SK-N-SH treated with all-trans-retinoic acid at 6 μM for 48 hours (cell line): Measurements from ENCODE around the gene PROKR1.
"Not testable (repeated sequence)": the region's sequence is repeated elsewhere in the genome, so short reads cannot be mapped to it uniquely, and the experiment has no call there.

Experiments
- ATAC-seq: fragments of 200-7000 bp; cut with Tn5 transposase; 3 replicates; pipeline ENCODE4 v1.9.1; 2020; ENCODE audit warnings: mild to moderate bottlenecking, moderate library complexity
- ARNTL ChIP-seq: fragments of 450-650 bp; formaldehyde crosslinking; IDR thresholded peaks from 2 replicates; pipeline ENCODE4 v1.5.0; 2020; ENCODE audit warnings: low read depth, mild to moderate bottlenecking, moderate library complexity, borderline replicate concordance
- BACH2 ChIP-seq: fragments of 250-450 bp; sonication (Bioruptor Pico); IDR thresholded peaks from 2 replicates; pipeline ENCODE4 v1.9.0; 2021; ENCODE audit warnings: mild to moderate bottlenecking, borderline replicate concordance
- CREB5 ChIP-seq: fragments of 250-450 bp; sonication (Bioruptor Pico); IDR thresholded peaks from 2 replicates; pipeline ENCODE4 v1.5.1; 2020; ENCODE audit warnings: low read depth, mild to moderate bottlenecking, moderate library complexity
- CSDC2 ChIP-seq: fragments of 250-450 bp; sonication (Bioruptor Pico); IDR thresholded peaks from 2 replicates; pipeline ENCODE4 v1.5.0; 2020; ENCODE audit warnings: mild to moderate bottlenecking, moderate library complexity
- CSRNP3 ChIP-seq: fragments of 250-450 bp; sonication (Bioruptor Pico); IDR thresholded peaks from 2 replicates; pipeline ENCODE4 v1.5.1; 2021; ENCODE audit warnings: mild to moderate bottlenecking, moderate library complexity
- ESRRG ChIP-seq: fragments of 250-450 bp; sonication (Bioruptor Pico); IDR thresholded peaks from 2 replicates; pipeline ENCODE4 v1.6.1; 2021; ENCODE audit warnings: mild to moderate bottlenecking
- GLIS3 ChIP-seq: fragments of 250-450 bp; sonication (Bioruptor Pico); IDR thresholded peaks from 2 replicates; pipeline ENCODE4 v1.5.0; 2020; ENCODE audit warnings: mild to moderate bottlenecking, moderate library complexity
- ISL1 ChIP-seq: fragments of 250-450 bp; sonication (Bioruptor Pico); IDR thresholded peaks from 2 replicates; pipeline ENCODE4 v2.1.2; 2022; ENCODE audit warnings: mild to moderate bottlenecking, moderate library complexity
- OSR1 ChIP-seq: fragments of 250-450 bp; sonication (Bioruptor Pico); IDR thresholded peaks from 2 replicates; pipeline ENCODE4 v1.8.0; 2022; ENCODE audit warnings: moderate library complexity, mild to moderate bottlenecking, inconsistent platforms
- PPARA ChIP-seq: fragments of 250-450 bp; sonication (Bioruptor Pico); IDR thresholded peaks from 2 replicates; pipeline ENCODE4 v1.5.0; 2020; ENCODE audit warnings: mild to moderate bottlenecking, borderline replicate concordance
- RARB ChIP-seq: fragments of 250-450 bp; sonication (Bioruptor Pico); IDR thresholded peaks from 2 replicates; pipeline ENCODE4 v1.8.0; 2021; ENCODE audit warnings: mild to moderate bottlenecking, moderate library complexity
- SNAI2 ChIP-seq: fragments of 250-450 bp; sonication (Bioruptor Pico); IDR thresholded peaks from 2 replicates; pipeline ENCODE4 v1.5.0; 2020; ENCODE audit warnings: mild to moderate bottlenecking, moderate library complexity
- TCF4 ChIP-seq: fragments of 250-450 bp; sonication (Bioruptor Pico); IDR thresholded peaks from 2 replicates; pipeline ENCODE4 v1.8.0; 2021; ENCODE audit warnings: mild to moderate bottlenecking, moderate library complexity, borderline replicate concordance
- TOX ChIP-seq: fragments of 250-450 bp; sonication (Bioruptor Pico); IDR thresholded peaks from 2 replicates; pipeline ENCODE4 v1.8.0; 2021; ENCODE audit warnings: mild to moderate bottlenecking, moderate library complexity, borderline replicate concordance
- TSHZ2 ChIP-seq: fragments of 250-450 bp; sonication (Bioruptor Pico); IDR thresholded peaks from 2 replicates; pipeline ENCODE4 v1.5.0; 2020; ENCODE audit warnings: mild to moderate bottlenecking, moderate library complexity
- ZC3H10 ChIP-seq: fragments of 250-450 bp; sonication (Bioruptor Pico); IDR thresholded peaks from 2 replicates; pipeline ENCODE4 v1.5.1; 2021; ENCODE audit warnings: mild to moderate bottlenecking, moderate library complexity
- ZFP3 ChIP-seq: fragments of 250-450 bp; sonication (Bioruptor Pico); IDR thresholded peaks from 2 replicates; pipeline ENCODE4 v1.5.0; 2020; ENCODE audit warnings: mild to moderate bottlenecking, moderate library complexity
- ZNF565 ChIP-seq: fragments of 450-650 bp; formaldehyde crosslinking; conservative IDR thresholded peaks from 2 replicates; pipeline ENCODE4 v1.5.0; 2020; ENCODE audit warnings: low read depth, mild to moderate bottlenecking, moderate library complexity
- ZNF70 ChIP-seq: fragments of 450-650 bp; formaldehyde crosslinking; IDR thresholded peaks from 2 replicates; pipeline ENCODE4 v1.5.0; 2020; ENCODE audit warnings: mild to moderate bottlenecking, moderate library complexity
- ZNF8 ChIP-seq: fragments of 450-650 bp; formaldehyde crosslinking; IDR thresholded peaks from 2 replicates; pipeline ENCODE4 v1.5.0; 2020; ENCODE audit warnings: mild to moderate bottlenecking, moderate library complexity
- TF ChIP-seq, protein P1 (sequence below): fragments of 250-450 bp; sonication (Bioruptor Pico); IDR thresholded peaks from 2 replicates; pipeline ENCODE4 v1.8.0; 2021; ENCODE audit warnings: low read depth, mild to moderate bottlenecking, moderate library complexity, borderline replicate concordance

PROKR1 gene

GRCh38 chr2:68643011-68643873 lies at the start of gene PROKR1:
Gene PROKR1 (plus strand): TSS chr2:68643579. CDS start chr2:68645822, 2,243 bp downstream.
- ATAC-seq = peak; percentile 87
- TF ChIP-seq OSR1 (CRISPR knock-in tag) (no peak), ZNF565 (CRISPR knock-in tag) (no peak), CSDC2 (no peak), TCF4 (CRISPR knock-in tag) (no peak), CREB5 (CRISPR knock-in tag) (no peak), GLIS3 (CRISPR knock-in tag) (no peak), SNAI2 (no peak)

DNA sequence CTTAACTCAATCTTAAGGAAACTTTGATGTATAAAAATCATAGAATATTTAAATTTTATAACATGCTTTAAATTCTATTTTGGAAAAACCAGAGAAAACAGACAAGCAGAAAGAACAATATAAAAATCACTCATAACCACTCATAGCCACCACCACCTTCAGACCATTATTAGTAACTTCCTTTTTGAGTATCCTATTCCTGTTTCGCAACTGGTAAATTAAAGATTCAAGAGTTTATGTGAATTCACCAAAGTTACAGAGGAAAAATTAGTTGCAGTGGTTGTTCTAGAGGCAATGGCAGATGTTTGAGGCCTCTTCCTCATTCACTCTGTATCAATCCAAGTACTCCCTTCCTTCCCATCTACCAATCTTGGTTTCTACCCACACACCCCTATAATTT lies 49.3 kb upstream of the PROKR1 start:
- no peak for ATAC-seq
- TF ChIP-seq ZNF8 (CRISPR knock-in tag) (no peak), PPARA (no peak), TOX (CRISPR knock-in tag) (no peak), CREB5 (CRISPR knock-in tag) (no peak), ISL1 (CRISPR knock-in tag) (no peak), TCF4 (CRISPR knock-in tag) (no peak), ESRRG (no peak), CSRNP3 (CRISPR knock-in tag) (no peak), ZNF70 (CRISPR knock-in tag) (no peak), BACH2 (CRISPR knock-in tag) (no peak)
- TF ChIP-seq, protein P1, sequence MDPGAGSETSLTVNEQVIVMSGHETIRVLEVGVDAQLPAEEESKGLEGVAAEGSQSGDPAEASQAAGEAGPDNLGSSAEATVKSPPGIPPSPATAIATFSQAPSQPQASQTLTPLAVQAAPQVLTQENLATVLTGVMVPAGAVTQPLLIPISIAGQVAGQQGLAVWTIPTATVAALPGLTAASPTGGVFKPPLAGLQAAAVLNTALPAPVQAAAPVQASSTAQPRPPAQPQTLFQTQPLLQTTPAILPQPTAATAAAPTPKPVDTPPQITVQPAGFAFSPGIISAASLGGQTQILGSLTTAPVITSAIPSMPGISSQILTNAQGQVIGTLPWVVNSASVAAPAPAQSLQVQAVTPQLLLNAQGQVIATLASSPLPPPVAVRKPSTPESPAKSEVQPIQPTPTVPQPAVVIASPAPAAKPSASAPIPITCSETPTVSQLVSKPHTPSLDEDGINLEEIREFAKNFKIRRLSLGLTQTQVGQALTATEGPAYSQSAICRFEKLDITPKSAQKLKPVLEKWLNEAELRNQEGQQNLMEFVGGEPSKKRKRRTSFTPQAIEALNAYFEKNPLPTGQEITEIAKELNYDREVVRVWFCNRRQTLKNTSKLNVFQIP (CRISPR knock-in tag) = no peak

- peak; percentile 85 for ATAC-seq
- TF ChIP-seq ZNF8 (CRISPR knock-in tag) = no peak
- TF ChIP-seq TSHZ2 (CRISPR knock-in tag) = no peak
- TF ChIP-seq TOX (CRISPR knock-in tag) = no peak
- TF ChIP-seq CSDC2 = no peak
- no peak for TF ChIP-seq ZC3H10 (CRISPR knock-in tag)
- no peak for TF ChIP-seq ESRRG
- TF ChIP-seq GLIS3 (CRISPR knock-in tag) = no peak
- no peak for TF ChIP-seq CSRNP3 (CRISPR knock-in tag)
- no peak for TF ChIP-seq BACH2 (CRISPR knock-in tag)
- no peak for TF ChIP-seq ZNF565 (CRISPR knock-in tag)
- no peak for TF ChIP-seq ZFP3
- no peak for TF ChIP-seq SNAI2
- TF ChIP-seq OSR1 (CRISPR knock-in tag) = no peak
- TF ChIP-seq CREB5 (CRISPR knock-in tag) = no peak
- no peak for TF ChIP-seq RARB (CRISPR knock-in tag)
- TF ChIP-seq ARNTL (CRISPR knock-in tag) = no peak
- no peak for TF ChIP-seq PPARA
Observed at GRCh38 chr2:68594674-68595492, 48.5 kb upstream of the PROKR1 start.

- not testable (repeated sequence) for ATAC-seq
Observed at GRCh38 chr2:68595493-68595785, 47.9 kb upstream of the PROKR1 start.

- not testable (repeated sequence) for ATAC-seq
Observed at GRCh38 chr2:68600495-68600894, 42.9 kb upstream of the PROKR1 start.
